Medulla oblongata (tissue), 1 donor: ENCODE data around the gene CST7.

Experiments
- DNase-seq: peaks from one replicate; pipeline ENCODE4 v3.0.0-alpha.2; 2015; ENCODE audit errors: extremely low spot score

Gene CST7

DNA sequence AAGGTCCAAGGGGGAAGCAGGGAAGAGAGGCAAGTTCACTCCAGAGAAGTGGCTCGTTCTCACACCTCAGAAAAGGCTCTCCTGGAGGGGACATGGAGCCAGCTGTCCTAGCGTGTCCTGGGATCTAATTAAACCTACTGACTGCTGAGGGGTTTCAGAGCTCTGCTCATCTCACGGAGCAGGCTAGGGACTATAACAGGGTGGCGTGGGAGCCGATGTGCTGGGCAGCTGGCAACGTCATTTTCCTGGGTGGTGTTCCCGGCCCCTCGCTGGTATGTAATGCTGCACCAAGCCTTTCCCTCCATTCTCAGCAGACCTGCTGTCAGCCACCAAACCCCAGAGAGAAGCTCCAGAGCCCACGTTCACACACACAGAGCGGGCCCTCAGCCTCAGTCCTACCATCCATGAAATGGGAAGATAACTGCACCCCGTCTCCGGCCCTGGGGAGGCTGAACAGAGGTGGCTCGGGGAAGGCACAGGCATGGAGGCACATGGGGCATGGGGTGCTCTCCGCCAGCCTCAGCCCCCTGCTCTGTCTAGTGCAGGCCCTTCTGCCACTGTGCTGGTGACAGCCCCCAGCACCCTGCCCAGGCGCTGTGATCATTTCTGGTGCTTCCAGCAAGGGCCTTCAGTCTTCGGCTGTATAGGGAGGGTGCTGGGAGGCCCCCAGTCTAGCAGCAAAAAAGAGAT, 1.9 kb downstream of the CST7 start:
- DNase-seq, result no peak

DNA sequence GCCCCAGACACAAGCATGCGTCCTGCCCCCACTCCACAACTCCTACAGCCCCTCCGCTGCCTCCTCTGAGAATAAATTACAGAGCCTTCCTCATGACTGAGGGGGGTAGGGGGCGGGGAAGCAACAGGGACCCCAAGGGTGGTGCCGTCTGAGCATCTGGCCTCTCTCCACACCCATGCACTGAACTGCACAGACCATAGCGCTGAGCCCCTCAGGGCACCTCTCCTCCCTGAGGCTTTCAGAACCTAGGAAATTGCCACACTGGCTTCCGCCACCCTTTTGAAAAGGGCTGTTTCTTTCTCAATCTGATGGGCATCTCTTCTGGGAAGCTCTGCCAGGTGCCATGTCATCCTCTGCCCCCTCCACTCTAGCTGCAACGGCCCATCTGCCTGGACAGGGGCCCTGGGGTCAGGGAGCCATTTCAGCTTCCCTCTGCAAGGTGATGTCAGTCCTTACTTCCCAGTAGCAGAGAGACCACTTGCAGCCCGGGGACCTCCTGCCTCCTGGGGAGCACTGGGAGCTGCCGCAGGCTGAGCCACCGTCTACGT, 2.5 kb downstream of the CST7 start:
- DNase-seq, result no peak

DNA sequence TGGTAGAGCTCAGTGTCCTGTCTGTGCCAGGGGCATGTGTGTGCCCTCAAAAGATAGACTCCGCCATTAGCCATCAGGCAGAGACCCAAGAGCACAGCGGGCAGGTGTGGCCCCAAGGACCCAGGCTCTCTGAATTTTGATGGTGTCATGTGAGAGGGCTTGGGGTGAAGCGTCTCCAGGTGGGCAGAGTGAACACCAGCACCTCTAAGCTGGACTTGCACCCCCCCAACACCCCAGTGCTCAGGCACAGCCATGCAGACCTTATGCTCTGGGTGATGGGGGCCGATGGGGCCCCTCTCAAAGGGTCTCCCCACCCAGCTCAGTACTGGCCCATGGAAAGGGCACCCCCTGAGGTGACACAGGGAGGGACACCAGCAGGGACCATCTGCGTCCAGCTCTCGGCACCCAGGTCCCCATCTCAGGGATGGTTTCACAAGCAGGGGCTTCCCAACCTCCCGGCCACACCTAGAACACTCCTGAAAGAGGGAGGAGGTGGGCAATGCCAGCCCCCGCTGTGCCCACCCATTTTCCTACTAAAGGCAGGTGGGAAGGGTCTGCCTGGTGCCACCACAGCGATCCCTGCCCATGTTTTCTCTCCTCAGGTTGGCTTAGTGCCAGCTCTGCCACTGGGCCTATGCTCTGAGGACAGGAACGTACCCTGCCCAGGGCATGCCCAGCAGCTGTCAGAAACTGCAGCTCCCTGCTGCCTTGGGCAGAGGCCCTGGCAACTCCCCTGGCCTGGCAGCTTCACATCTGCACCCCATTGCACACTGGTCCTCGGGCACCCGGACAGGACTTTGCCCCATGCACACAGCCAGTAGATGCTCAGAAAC, 3.5 kb downstream of the CST7 start:
- no peak for DNase-seq

DNA sequence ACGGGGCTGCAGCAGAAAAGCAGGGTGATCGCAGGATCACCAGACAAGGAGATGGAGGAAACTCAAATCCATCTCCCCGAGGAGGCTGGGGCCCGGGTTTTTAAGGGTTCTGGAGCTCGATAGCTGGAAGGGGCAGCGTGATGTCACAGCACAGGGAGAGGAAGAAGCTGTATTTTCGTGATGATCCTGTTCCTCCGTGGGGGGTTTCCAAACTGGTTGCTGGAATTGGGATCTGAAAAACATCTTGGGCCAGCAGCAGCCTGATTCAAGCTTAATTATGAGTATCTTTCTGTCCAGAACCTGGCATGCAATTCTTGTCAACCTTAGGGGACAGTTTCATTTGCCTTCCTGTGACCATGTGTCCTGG, 4.1 kb downstream of the CST7 start:
- no peak for DNase-seq

- DNase-seq, result no peak
These were observed 4.6 kb downstream of the CST7 start for GRCh38 chr20:24953621-24954133.

GRCh38 chr20:24954151-24954550, 5.1 kb downstream of the CST7 start:
- DNase-seq, result no peak

DNA sequence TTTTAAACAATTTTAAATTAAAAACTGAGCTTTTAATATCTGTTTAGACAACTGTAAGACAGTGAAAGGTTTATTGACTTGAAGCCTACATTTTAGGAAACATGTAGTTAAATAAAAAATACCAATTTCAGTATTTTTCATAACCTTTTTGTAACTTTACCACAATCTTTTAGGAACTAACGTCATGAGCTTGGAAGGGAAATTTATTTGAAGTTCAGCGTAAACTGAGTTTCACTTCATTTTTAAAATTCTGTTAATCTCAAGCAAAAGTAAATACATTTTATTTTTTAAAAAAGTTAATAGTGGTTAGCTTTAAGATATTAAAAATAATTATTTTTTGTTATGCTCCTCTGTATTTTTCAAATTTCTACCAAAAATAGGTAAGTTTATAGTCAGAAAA, 5.5 kb downstream of the CST7 start:
- no peak for DNase-seq

DNA sequence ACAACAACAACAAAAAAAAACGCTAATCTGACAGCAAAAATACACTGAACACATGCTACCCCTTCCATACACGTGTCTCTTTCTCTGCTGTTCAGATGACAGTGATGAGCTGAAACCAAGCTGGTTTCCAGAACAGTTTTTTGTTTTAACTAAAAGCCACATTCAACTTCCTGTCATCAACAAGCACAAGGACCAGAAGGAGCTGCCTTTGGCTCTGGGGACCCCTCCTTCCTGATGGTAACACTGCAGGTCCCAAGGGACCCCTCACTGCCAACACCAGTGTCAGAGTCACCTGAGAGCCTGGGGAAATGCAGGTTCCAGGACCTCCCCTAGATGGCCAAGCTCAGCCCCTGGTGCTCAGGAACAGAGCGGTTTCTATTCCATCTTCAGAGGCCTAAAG, 6.0 kb downstream of the CST7 start:
- DNase-seq, result no peak

- DNase-seq, result no peak
These were observed 7.2 kb downstream of the CST7 start for GRCh38 chr20:24956001-24956841.

GRCh38 chr20:24957326-24958016, 8.4 kb downstream of the CST7 start:
- no peak for DNase-seq

DNA sequence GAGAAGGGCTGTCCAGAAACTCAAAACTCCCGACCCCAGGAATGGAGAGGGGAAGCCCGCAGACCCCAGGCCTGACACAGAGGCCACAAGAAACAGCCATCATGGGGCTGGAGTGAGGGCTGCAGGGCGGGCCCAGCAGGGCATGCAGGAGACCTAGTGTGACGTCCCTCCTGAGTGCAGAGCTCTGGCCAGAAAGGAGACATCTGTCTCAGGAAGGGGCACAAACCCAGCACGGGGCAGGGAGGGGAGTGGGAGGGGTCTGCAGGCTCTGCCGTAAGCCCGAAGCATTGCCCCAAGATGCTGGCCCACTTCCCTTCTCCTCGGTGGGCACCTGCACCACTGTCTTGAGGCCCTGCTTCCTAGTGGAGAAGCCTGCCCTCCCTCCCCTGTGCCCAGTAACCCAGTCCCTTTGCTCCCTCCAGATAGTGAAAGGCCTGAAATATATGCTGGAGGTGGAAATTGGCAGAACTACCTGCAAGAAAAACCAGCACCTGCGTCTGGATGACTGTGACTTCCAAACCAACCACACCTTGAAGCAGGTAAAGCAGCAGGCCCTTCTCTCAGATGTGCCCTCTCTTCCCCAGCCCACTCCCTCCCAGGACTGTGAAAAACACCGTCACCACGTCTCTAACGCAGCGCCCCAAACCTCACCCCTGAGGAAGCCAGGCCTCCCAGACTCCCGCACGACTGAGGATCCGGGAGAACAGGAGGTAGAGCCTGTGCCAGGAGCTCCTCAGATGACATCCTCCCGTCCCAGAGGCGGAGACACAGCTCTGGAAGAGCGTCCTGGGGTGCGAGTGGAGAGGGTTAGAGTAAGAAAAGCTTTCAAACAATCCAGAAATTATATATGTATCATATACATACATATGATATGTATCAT, 9.7 kb downstream of the CST7 start:
- no peak for DNase-seq

GRCh38 chr20:24959591-24960301, 10.7 kb downstream of the CST7 start:
- no peak for DNase-seq

GRCh38 chr20:24960302-24960801, 11.3 kb downstream of the CST7 start:
- no peak for DNase-seq

DNA sequence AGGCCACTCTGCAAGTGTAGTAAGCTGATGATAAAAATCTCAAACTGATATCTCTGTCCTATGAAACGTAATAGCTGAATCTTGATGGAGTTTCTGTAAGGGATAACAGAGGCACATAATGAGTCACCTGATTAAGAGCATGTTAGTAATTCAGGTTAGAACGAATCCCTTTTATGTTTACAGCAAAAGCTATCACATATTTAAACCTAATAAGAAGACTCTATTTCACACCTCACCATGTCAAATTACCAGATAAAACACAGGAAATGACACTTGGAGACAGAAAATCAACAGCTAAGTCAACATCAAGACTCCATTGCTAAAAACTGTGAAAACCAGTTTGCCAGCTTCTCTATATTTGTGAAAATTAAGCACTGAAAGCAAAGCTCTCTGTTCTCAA, 11.8 kb downstream of the CST7 start:
- DNase-seq, result no peak

- no peak for DNase-seq
These were observed 12.5 kb downstream of the CST7 start for GRCh38 chr20:24961384-24962181.

- DNase-seq, result no peak
These were observed 13.1 kb downstream of the CST7 start for GRCh38 chr20:24962182-24962492.

- no peak for DNase-seq
These were observed 13.4 kb downstream of the CST7 start for GRCh38 chr20:24962510-24962909.

DNA sequence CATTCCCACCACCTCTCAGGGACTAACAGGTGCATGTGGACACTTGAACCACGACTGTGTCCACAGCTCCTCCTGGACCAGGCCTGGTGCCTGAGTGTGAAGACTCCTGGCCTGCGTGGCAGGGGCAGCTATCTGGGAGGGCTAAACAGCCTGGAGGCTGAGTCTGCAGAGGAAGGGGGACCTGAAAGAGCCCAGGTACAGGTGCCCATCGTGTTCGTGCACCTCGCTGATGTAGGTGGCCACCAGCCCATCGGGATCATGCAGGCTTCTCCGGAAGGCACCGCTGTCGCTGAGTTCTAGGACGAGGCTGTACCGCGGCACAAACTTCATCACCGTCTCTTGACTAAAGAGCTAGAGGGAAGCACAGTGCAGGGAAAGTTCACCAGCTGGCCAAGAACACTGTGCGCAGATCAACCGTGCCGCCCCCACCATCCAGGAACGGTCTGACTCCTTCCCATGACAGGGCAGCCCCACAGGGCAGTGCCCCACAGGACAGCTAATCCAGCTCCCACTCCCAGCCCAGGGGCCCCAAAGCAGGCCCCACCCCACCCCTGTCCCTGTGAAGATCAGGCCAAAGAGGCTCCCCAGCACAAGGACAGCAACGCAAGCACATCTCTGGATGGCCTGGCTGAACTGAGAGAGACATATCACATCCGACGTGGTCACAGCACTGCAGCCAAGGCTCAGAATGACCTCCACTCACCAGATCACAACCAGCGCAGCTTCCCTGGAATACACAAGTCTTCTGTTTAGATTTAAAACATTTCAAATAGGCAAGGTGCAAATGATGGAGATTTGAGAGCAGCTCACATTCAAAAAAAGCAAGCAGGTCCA, 14.8 kb downstream of the CST7 start:
- no peak for DNase-seq
